ENCODE data around the gene CAB39L.

Gene CAB39L

DNA sequence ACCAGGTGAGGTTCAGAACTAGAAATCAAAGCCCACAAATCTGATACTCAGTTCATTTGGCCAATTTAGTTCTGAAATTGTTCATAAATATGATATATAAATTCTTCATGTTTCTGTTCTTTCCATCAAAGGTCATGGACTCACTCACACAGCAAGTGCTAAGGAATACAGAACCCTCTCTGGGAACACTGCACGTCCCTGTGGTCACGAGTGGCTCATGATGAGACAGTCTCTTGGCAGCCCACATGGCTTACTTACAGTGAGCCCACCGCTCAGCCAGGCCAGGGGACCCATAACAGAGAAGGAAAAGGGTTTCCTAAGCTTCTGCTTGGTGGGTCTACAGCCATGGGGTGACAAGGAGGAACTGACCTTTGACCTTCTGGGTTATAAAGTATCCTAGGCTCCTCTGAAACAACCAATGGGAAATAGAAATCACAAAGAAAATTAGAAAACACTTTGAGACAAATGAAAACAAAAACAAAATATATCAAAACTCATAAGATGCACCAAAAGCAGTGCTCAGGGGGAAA lies 128.8 kb downstream of the CAB39L start:
- no peaks in the 10 kb centered on the region for H3K27me3 Mint-ChIP-seq (ENCODE audit: low read depth)
- H3K36me3 Mint-ChIP-seq (ENCODE audit: low read depth), result no peaks in the 10 kb centered on the region
- H3K27ac Mint-ChIP-seq, result no peak overlapping the region
- peaks cover 3% of the 10 kb centered on the region for H3K4me1 Mint-ChIP-seq (ENCODE audit: low read depth)
- H3K4me3 Mint-ChIP-seq, result no peak overlapping the region
- H3K9me3 Mint-ChIP-seq, result no peaks in the 10 kb centered on the region
- DNase-seq (ENCODE audit: low spot score), result no peak

DNA sequence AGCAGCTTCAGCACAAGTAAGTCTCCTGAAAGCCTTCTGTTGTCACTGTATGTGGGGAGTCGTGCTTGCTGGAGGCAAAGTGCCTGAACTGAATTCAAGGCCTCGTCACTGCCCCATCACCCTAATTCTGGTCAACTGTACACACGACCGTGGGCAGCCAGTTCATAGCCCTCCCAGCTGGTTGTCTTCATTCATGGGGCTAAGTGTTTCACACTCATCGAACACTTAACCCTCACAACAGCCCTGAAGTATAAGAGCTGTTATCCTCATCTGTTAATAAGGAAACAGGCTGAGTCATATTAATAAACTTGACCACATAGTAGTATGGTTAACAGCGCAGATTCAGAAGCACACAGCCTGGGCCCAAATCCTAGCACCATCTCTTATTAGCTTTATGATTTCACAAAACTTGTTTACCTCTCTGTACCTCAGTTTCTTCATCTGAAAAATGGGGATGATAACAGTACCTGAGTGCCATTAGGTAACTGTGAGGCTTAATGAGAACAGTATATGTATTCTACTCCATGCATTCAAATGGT lies 129.5 kb downstream of the CAB39L start:
- no peaks in the 10 kb centered on the region for H3K36me3 Mint-ChIP-seq (ENCODE audit: low read depth)
- no peaks in the 10 kb centered on the region for H3K27me3 Mint-ChIP-seq (ENCODE audit: low read depth)
- no peak overlapping the region for H3K27ac Mint-ChIP-seq
- DNase-seq (ENCODE audit: low spot score), result no peak
- H3K9me3 Mint-ChIP-seq, result no peaks in the 10 kb centered on the region
- peaks cover 3% of the 10 kb centered on the region for H3K4me1 Mint-ChIP-seq (ENCODE audit: low read depth)
- no peak overlapping the region for H3K4me3 Mint-ChIP-seq

DNA sequence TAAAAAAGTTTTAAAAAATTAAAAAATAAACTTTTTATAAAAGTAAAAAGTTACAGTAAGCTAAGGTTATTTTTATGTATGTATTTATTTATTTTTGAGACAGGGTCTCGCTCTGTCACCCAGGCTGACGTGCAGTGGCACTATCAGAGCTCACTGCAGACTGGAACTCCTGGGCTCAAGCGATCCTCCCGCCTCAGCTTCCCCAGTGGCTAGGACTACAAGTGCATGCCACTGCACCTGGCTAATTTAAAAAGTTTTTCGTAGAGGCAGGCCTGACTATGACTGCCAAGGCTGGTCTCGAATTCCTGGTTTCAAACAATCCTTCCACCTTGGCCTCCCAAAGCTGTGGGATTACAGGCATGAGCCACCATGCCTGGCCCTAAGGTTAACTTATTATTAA lies 132.0 kb downstream of the CAB39L start:
- no peaks in the 10 kb centered on the region for H3K36me3 Mint-ChIP-seq (ENCODE audit: low read depth)
- peaks cover 3% of the 10 kb centered on the region for H3K4me1 Mint-ChIP-seq (ENCODE audit: low read depth)
- no peaks in the 10 kb centered on the region for H3K27me3 Mint-ChIP-seq (ENCODE audit: low read depth)
- no peaks in the 10 kb centered on the region for H3K9me3 Mint-ChIP-seq
- no peak for DNase-seq (ENCODE audit: low spot score)
- H3K27ac Mint-ChIP-seq, result no peak overlapping the region
- H3K4me3 Mint-ChIP-seq, result no peak overlapping the region

DNA sequence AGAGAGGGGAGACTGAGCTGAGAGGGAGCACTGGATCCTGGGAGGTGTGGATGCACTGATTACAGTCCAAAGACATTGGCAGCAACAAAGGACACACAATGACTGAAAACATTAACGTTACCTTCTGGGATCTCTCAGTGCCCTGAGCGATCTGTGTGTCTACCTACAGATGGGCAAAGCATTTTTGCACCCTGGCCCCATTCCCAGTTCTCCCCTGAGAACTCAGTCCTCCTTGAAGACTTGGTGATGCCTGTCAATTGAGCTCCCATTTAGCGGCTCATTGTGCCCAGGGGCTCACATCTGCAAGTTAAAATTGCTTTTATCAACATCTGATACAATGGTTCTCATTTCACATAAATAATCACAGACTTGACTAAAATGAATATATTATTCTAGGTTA lies 133.6 kb downstream of the CAB39L start:
- Mint-ChIP-seq H3K9me3 (no peaks in the 10 kb centered on the region), H3K4me3 (no peak overlapping the region), H3K27ac (no peak overlapping the region), H3K36me3 (ENCODE audit: low read depth) (no peaks in the 10 kb centered on the region), H3K27me3 (ENCODE audit: low read depth) (no peaks in the 10 kb centered on the region), H3K4me1 (ENCODE audit: low read depth) (peaks cover 3% of the 10 kb centered on the region)
- DNase-seq (ENCODE audit: low spot score), result no peak

DNA sequence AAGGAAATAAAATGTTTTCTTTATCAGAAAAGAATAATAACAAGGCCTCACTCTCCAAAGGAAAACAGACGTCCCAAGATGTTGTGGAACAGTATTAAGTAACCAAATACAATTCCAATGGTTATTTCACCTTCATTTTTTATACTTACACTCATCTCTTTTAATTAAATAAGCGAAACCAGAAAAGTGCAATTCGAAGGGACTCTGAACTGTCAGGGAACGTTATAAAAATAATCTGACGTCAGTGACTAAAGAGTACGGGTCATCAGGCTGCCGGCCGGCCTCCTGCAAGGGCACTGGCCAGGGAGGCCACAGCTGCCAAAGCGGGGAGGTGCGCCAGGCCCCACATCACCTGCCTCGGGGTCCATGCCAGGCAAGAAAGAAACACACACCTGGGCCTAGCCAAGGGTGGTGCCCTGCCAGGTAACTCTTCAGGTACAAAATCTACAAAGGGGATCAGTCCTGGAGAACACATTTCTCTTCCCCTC lies 134.9 kb downstream of the CAB39L start:
- Mint-ChIP-seq H3K4me3 (no peak overlapping the region), H3K4me1 (ENCODE audit: low read depth) (peaks cover 3% of the 10 kb centered on the region), H3K36me3 (ENCODE audit: low read depth) (no peaks in the 10 kb centered on the region), H3K27me3 (ENCODE audit: low read depth) (no peaks in the 10 kb centered on the region), H3K9me3 (no peaks in the 10 kb centered on the region), H3K27ac (no peak overlapping the region)
- no peak for DNase-seq (ENCODE audit: low spot score)

DNA sequence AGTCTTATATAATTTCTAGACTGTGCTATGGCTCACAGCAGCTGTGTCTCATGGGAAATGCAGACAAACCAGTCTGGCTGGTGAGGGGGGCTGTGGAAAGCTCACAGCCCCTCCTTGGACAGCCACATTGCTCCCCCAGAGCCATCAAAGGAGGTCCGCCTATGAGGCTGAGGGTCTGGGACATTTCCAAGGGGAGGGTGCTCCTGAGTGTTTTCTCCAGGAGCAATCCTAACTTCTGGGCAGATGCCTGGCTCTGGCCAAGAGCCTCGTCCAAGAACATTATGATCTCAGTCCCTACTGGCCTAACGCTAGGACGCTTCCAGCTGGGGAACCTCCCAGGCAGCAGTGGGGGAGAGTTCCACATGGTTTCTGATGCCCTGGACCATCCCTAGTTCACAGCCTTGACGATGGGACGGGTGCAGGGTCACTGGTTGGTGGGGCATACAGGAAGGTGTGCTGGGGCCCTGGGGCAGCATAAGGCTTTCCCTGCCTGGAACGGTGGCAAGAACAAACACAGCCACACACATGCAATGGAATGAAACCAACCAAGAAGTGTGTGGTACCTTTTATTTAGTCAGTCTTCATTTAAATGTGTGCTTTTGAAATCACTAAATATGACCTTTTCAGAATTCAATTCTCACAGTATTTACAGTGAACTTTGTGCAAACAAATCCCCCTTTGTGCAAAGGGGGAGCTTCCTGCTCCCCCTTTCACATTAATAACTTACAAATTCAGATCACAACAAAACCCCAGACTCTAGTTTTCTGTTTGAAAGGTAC lies 135.6 kb downstream of the CAB39L start:
- Mint-ChIP-seq H3K9me3 (no peaks in the 10 kb centered on the region), H3K27me3 (ENCODE audit: low read depth) (no peaks in the 10 kb centered on the region), H3K27ac (no peak overlapping the region), H3K4me1 (ENCODE audit: low read depth) (no peaks in the 10 kb centered on the region), H3K4me3 (no peak overlapping the region), H3K36me3 (ENCODE audit: low read depth) (no peaks in the 10 kb centered on the region)
- DNase-seq (ENCODE audit: low spot score), result no peak

DNA sequence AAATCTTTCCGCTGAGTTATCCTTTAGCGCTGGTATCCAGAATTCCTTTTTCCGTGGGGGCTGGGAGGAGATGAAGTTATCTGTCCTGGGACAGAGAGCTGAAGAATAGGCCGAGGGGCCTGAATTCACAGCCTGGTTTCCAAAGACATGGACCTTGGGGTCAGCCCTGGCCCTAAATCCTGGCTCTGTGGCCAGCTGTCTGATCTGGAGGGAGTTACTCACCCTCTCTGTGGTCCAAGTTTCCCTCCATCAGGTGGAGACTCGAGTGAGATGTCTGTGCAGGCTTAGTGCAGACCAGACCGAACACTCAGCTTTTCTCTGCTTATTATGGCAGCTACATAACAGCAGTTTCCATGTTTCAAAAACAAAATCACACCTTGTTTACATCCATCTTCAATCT lies 136.5 kb downstream of the CAB39L start:
- Mint-ChIP-seq H3K27ac (no peak overlapping the region), H3K9me3 (no peaks in the 10 kb centered on the region), H3K36me3 (ENCODE audit: low read depth) (no peaks in the 10 kb centered on the region), H3K27me3 (ENCODE audit: low read depth) (no peaks in the 10 kb centered on the region), H3K4me3 (no peak overlapping the region), H3K4me1 (ENCODE audit: low read depth) (no peaks in the 10 kb centered on the region)
- DNase-seq (ENCODE audit: low spot score), result no peak

DNA sequence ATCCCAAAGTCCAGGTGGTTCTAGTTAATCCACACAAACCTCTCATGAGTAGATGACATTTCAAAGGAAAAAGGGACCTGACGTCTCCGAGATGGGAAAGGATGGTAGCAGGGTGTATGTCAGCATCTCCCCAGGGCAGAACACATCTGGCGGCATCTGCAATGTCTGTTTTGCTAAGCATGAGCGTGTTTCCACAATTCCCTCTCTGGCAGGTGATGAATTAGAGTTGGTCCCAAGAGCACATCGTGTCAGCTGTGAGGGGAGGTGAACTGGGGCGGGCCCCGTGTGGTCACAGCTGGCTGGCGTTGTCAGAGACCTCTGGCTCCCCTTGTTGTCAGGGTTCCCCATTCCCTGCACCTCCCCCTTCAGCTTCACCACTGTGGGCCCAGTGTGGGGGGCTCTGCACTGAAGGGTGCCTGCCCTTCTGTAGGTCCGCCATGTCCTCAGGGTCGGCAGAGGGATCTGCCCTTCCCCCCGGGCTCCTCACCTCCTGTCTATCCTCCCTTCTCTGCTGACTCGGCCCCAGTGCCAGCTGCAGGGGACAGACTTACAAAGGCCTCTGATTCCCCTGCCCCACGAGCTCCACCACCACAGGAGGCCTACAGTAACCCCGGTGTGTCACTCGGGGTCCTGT lies 138.0 kb downstream of the CAB39L start:
- H3K27ac Mint-ChIP-seq, result no peak overlapping the region
- H3K4me3 Mint-ChIP-seq, result no peak overlapping the region
- no peak for DNase-seq (ENCODE audit: low spot score)

DNA sequence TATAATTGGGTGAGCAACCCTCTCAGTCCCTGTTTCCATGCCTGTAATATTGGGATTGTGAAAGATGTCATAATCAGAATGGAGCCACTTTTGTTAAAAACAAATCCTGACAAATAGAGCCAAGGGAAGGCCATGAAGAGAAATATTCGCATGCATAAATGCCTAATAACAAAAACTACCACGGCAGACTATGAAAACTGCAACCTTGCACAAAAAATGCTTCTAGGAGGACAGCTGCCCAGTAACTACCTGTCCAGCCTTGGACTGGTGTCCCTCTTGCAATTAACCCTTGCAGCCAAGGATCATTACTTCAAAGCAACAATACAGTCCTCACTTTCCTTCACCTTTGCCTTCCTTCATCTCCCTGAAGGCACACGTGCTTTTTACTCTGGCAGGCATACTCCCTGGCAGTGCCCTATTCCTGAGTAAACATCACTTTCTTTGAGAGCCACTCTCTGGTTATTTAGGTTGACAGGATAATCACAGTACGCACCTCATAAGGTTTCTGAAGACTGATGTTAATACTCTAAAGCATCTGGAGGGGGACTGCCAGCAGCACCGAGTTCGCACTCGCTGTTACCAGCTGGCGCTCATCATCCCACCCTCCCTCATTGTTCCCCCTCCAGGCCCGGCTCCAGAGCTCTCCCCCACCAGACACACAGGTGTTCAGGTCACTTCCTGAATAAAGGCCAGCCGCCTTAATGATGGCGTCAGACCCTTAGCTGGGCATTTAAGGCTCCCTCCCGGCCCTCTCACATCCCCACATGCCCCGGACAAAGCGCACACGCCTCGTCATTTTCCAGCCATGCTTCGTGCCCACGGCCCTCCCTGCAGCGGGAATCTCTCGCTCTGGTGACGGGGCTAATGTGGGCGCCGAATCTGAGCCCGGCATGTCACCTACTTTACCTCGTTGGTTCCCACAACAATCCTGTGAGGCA lies 138.8 kb downstream of the CAB39L start:
- H3K4me3 Mint-ChIP-seq, result no peak overlapping the region
- no peaks in the 10 kb centered on the region for H3K27me3 Mint-ChIP-seq (ENCODE audit: low read depth)
- H3K36me3 Mint-ChIP-seq (ENCODE audit: low read depth), result no peaks in the 10 kb centered on the region
- H3K27ac Mint-ChIP-seq, result no peak overlapping the region
- no peak for DNase-seq (ENCODE audit: low spot score)
- no peaks in the 10 kb centered on the region for H3K9me3 Mint-ChIP-seq
- peaks cover 11% of the 10 kb centered on the region for H3K4me1 Mint-ChIP-seq (ENCODE audit: low read depth)

More for the DNA sequence above, 138.0 kb downstream of the CAB39L start:
- H3K9me3 Mint-ChIP-seq, result no peaks in the 10 kb centered on the region
- no peaks in the 10 kb centered on the region for H3K36me3 Mint-ChIP-seq (ENCODE audit: low read depth)
- H3K4me1 Mint-ChIP-seq (ENCODE audit: low read depth), result peaks cover 11% of the 10 kb centered on the region
- H3K27me3 Mint-ChIP-seq (ENCODE audit: low read depth), result no peaks in the 10 kb centered on the region

DNA sequence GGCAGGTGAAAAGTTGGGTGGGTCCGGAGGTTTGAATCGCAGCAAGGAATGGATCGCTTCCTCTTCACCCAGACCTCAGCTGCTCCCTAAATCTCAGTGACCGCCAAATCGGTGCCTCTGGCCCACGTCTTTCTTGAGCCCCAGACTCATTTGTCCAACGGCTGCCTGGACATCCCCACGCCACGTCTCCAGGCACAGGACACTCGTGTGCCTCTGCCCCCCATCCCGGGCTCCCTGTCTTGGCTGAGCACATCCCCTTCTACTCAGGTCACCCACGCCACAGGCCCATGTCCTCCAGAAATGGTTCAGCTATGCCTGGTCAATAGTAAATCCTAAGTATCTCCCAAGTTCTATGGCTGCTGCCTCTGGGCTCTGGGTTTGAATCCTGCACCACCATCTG lies 139.5 kb downstream of the CAB39L start:
- DNase-seq (ENCODE audit: low spot score), result no peak
- H3K36me3 Mint-ChIP-seq (ENCODE audit: low read depth), result no peaks in the 10 kb centered on the region
- peaks cover 11% of the 10 kb centered on the region for H3K4me1 Mint-ChIP-seq (ENCODE audit: low read depth)
- no peak overlapping the region for H3K4me3 Mint-ChIP-seq
- H3K27me3 Mint-ChIP-seq (ENCODE audit: low read depth), result no peaks in the 10 kb centered on the region
- no peak overlapping the region for H3K27ac Mint-ChIP-seq
- H3K9me3 Mint-ChIP-seq, result no peaks in the 10 kb centered on the region

DNA sequence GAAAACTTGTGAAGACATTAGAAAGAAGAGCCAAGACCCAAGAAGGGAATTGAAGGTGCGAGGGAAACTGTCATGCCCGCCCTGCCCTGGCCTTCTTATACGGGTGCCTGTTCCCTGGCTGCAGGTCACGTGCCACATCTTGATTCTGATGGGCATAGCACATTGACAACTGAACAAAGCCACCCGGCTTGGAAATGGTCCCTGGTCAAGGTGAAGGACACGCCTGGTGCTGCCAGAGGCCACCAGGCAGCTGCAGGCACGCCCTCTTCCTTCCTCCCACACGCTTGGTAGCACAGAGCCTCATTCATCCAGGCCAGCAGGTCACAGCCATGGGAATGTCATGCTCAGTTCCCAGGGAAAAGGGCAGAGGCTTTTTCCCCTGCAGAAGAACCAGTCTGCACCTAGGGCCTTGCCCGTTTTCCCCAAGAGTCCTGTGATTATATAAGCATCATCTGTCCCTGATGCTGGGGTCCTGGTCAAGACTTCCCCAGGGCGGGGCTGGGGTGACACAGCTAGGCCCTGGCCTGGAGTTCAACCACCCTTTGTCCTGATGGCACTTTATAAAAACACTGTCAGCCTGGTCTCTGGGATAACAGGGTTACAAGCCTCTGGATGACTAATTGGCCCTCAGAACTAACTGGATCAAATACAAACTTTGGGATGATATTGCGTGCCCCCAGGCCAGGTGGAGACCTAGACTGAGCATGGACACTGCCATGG lies 140.2 kb downstream of the CAB39L start:
- no peak for DNase-seq (ENCODE audit: low spot score)
- Mint-ChIP-seq H3K9me3 (no peaks in the 10 kb centered on the region), H3K36me3 (ENCODE audit: low read depth) (no peaks in the 10 kb centered on the region), H3K27ac (no peak overlapping the region), H3K4me3 (no peak overlapping the region), H3K4me1 (ENCODE audit: low read depth) (peaks cover 11% of the 10 kb centered on the region), H3K27me3 (ENCODE audit: low read depth) (no peaks in the 10 kb centered on the region)

DNA sequence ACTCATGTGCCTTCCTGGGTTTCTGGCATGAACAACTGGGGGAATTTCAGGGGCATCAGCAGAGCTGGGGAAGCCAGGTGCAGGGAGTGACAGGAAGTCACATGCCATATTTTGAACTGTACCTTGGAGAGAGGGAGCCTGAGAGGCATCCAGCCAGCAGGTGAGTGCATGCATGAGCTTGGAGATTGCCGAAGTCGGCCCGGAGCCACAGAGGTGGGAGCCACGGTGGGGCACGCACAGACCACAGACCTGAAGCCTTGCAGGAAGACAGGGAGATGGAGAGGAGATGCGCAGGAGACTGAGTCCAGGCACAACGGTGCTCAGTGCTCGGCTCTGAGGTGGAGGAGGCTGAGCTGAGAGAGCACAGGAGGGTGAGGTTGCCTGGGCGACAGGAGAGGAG lies 141.0 kb downstream of the CAB39L start:
- Mint-ChIP-seq H3K27me3 (ENCODE audit: low read depth) (no peaks in the 10 kb centered on the region), H3K9me3 (no peaks in the 10 kb centered on the region), H3K4me3 (no peak overlapping the region), H3K27ac (no peak overlapping the region), H3K36me3 (ENCODE audit: low read depth) (no peaks in the 10 kb centered on the region), H3K4me1 (ENCODE audit: low read depth) (peaks cover 11% of the 10 kb centered on the region)
- no peak for DNase-seq (ENCODE audit: low spot score)

DNA sequence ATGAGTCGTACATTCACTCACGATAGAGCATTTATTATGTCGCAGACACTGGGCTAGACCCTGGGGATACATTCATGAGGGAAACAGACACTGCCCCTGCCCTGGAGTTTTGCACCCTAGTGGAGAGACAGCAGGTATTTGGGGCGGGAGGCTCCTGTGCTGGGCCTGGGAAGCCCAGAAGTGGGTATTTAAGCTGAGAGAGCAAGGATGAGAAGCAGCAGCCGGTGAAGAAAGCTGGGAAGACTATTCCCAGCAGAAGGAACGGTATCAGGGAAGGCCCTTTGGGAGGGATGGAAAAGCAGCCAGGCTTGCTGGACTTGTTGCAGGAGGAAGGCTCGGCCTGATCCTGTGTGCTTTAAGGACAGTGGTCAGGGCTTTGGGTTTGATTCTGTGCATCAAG lies 141.6 kb downstream of the CAB39L start:
- H3K27me3 Mint-ChIP-seq (ENCODE audit: low read depth), result no peaks in the 10 kb centered on the region
- H3K4me3 Mint-ChIP-seq, result no peak overlapping the region
- H3K9me3 Mint-ChIP-seq, result no peaks in the 10 kb centered on the region
- no peak for DNase-seq (ENCODE audit: low spot score)
- H3K27ac Mint-ChIP-seq, result no peak overlapping the region
- no peaks in the 10 kb centered on the region for H3K36me3 Mint-ChIP-seq (ENCODE audit: low read depth)
- peaks cover 11% of the 10 kb centered on the region for H3K4me1 Mint-ChIP-seq (ENCODE audit: low read depth)

Data from T-helper 2 cell treated with Interferon-gamma antibody and Interleukin-4, amounts not matched to agents 5 μg/mL and 100 μg/mL, for 36 hours (primary cell).